HG03439 (cell line): ENCODE data around the gene DUOX2.
A peak's percentile ranks its signal among the peaks of the same experiment; 100 is the strongest.

Experiments
- ATAC-seq: cut with Tn5 transposase; IDR thresholded peaks from one replicate; pipeline ENCODE4 v1.9.1; 2021; ENCODE audit warnings: mild to moderate bottlenecking, moderate library complexity; ENCODE audit not compliant: unreplicated experiment

The DUOX2 gene

GRCh38 chr15:45114076-45114750 lies at the start of gene DUOX2, which contains the start of gene DUOXA2:
TSS of gene DUOX2 (minus strand) at chr15:45114172. CDS start at chr15:45113411, 761 bp downstream.
TSS of gene DUOXA2 (plus strand) at chr15:45114326. CDS start at chr15:45114606, 280 bp downstream.
- no peak for ATAC-seq

GRCh38 chr15:45163508-45163856 lies 49.5 kb upstream of the DUOX2 start:
- ATAC-seq: no peak

- ATAC-seq: peak; percentile 49
Measured at GRCh38 chr15:45162771-45163507, 49.0 kb upstream of the DUOX2 start.

GRCh38 chr15:45161666-45162065 lies 47.7 kb upstream of the DUOX2 start:
- ATAC-seq: no peak

GRCh38 chr15:45157974-45158373 lies 44.0 kb upstream of the DUOX2 start:
- ATAC-seq: no peak

- no peak for ATAC-seq
Measured at GRCh38 chr15:45156744-45157455, 42.9 kb upstream of the DUOX2 start.

- ATAC-seq: no peak
Measured at GRCh38 chr15:45155739-45156138, 41.8 kb upstream of the DUOX2 start.

GRCh38 chr15:45151998-45152828 lies 38.2 kb upstream of the DUOX2 start:
- ATAC-seq: no peak

- no peak for ATAC-seq
Measured at GRCh38 chr15:45150997-45151396, 37.0 kb upstream of the DUOX2 start.

GRCh38 chr15:45150481-45150880 lies 36.5 kb upstream of the DUOX2 start:
- ATAC-seq: no peak

GRCh38 chr15:45149060-45149459 lies 35.1 kb upstream of the DUOX2 start:
- ATAC-seq: no peak

- ATAC-seq: no peak
Measured at GRCh38 chr15:45148076-45149059, 34.4 kb upstream of the DUOX2 start.

- ATAC-seq: no peak
Measured at GRCh38 chr15:45147606-45148005, 33.6 kb upstream of the DUOX2 start.

GRCh38 chr15:45146405-45146804 lies 32.4 kb upstream of the DUOX2 start:
- ATAC-seq: no peak

GRCh38 chr15:45144775-45145174 lies 30.8 kb upstream of the DUOX2 start:
- no peak for ATAC-seq

- no peak for ATAC-seq
Measured at GRCh38 chr15:45143946-45144345, 30.0 kb upstream of the DUOX2 start.

- ATAC-seq: no peak
Measured at GRCh38 chr15:45143056-45143455, 29.1 kb upstream of the DUOX2 start.

GRCh38 chr15:45141386-45141785 lies 27.4 kb upstream of the DUOX2 start:
- ATAC-seq: no peak

GRCh38 chr15:45140557-45141250 lies 26.7 kb upstream of the DUOX2 start:
- ATAC-seq: no peak
